Posterior vena cava (tissue), 2 donors: ENCODE measurements around the gene ANKMY1. TPM values are rescaled to one million over a fixed set of nuclear protein-coding genes. Genes with fewer than 3 reads are reported as not detected.

Source experiments
- DNase-seq: peaks from one replicate; pipeline ENCODE4 v3.0.0-alpha.2; 2020; ENCODE audit warnings: low spot score
- intact Hi-C, 2 donors: fragments of 100-400 bp; cut with DNase I; formaldehyde crosslinking; loops; one replicate each; pipeline versions ENCODE4 v1.14.1 to v1.14.2; 2022 to 2023
- total RNA-seq, 2 donors: library from RNA; stranded (reverse); fragmentation: NEBNext Ultra II Directional; extraction: Animal tissue kit (Norgen Biotek cat#: 25700); gene quantifications; one replicate each; pipeline ENCODE4 v1.2.1, GENCODE V29; 2021
- donor health status: DM: yes; HTN: yes; CAD: no.
- donor health status: DM: yes; HTN: yes; CAD: no.

Gene ANKMY1
- total RNA-seq, 2 donors from 2014 or later, result 7.1 to 12.9 TPM

DNA sequence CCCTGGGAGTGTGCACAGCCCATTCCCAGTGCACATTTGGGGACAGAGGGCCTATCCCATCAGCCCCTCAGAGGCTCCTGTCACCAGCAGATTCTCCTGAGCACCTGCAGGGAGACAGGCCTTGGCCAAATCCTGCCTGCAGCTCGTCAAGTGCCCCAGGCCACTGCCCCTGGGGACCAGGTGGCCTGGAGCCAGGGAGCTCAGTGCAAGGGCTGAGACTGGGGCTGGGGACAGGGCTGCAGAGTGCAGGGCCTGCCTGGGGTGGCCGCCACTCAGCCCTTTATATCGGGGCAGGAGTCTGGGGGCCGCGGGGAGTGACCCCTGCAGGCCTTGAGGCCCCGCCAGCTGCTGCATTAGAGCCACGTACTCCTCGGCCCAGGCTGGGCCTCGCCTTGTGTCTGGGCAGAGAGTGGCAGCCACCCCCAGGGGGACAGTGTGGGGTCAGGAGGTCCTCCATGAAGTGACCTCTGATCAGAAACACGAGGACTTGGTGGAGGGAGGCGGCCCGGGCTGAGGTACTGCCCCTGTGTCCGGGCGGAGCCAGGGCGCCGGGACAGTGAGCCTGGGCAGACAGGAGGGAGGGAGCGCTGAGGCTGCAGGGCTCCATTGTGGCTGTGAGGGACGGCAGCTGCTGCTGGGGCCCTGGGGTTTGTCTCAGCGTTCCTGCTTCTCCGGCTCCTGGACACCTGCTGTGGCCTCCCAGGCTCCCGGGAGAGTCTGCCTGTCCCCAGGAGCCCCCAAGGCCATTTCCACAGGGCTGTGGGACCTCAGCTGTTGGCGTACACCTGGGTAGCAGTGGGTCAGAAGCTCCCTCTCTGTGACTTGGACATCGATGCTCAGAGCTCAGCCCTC is 98.2 kb downstream of the ANKMY1 start:
- peak; percentile 81 for DNase-seq
- intact Hi-C loops, result no loop called here

- intact Hi-C loops, result no loop called here
- peak; percentile 80 for DNase-seq
Observed at GRCh38 chr2:240458900-240459391, 98.8 kb downstream of the ANKMY1 start.

- peak; percentile 51 for DNase-seq
- intact Hi-C loops, result no loop called here
Observed at GRCh38 chr2:240458044-240458899, 99.5 kb downstream of the ANKMY1 start.

GRCh38 chr2:240457223-240458043 is 100.4 kb downstream of the ANKMY1 start:
- peak; percentile 74 for DNase-seq

GRCh38 chr2:240456447-240457222 is 101.2 kb downstream of the ANKMY1 start:
- peak; percentile 76 for DNase-seq
- intact Hi-C loops, result no loop called here

More at GRCh38 chr2:240457223-240458043, 100.4 kb downstream of the ANKMY1 start:
- intact Hi-C loops, result no loop called here

GRCh38 chr2:240455647-240456446 is 101.9 kb downstream of the ANKMY1 start:
- intact Hi-C loops, result no loop called here
- DNase-seq, result no peak

GRCh38 chr2:240455272-240455646 is 102.5 kb downstream of the ANKMY1 start:
- DNase-seq, result peak; percentile 64
- intact Hi-C loops, result no loop called here

DNA sequence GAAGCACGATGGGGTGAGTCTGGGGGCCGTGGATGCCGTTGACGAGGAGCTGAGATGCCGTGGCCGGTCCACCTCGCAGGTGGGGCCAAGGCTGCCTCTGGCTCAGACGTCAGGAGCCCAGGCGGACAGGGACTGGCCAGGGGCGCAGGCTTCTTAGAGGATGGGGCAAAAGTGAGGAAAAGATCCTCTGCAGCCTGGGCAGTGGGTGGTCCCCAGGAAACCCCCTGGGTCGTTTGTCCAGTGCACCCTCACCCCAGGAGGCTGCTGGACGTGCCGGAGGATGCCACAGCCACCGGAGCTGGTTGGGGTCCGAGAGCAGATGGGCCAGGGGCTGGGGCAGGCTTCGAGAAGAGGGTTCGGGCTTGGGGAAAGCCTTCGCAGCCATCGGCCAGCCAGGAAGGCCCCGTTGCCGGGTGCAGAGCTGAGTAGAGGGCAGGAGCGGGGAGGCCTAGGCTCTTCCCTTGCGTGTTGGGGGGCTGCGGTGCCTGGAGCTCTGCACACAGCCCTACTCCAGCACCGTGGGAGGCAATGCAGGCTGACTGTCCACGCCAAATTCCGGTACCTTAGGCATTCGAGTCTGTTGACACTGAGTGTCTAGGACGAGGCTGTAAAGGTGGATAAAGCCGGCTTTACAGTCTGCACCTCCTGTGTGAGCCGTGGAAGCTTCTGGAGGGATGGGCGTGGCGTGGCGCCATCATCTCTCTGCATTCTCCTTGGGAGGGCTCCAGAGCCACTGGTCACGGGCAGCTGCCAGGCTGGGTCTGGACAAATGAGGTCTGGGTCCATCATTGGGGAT is 103.5 kb downstream of the ANKMY1 start:
- DNase-seq, result no peak

GRCh38 chr2:240453461-240454105 is 104.2 kb downstream of the ANKMY1 start:
- intact Hi-C loops, result no loop called here
- peak; percentile 78 for DNase-seq

More for the DNA sequence above, 103.5 kb downstream of the ANKMY1 start:
- intact Hi-C loops, result no loop called here

- intact Hi-C loops, result no loop called here
- peak; percentile 83 for DNase-seq
Observed at GRCh38 chr2:240452462-240453256, 105.1 kb downstream of the ANKMY1 start.

GRCh38 chr2:240451791-240452461 is 105.9 kb downstream of the ANKMY1 start:
- intact Hi-C loops, result no loop called here
- peak; percentile 78 for DNase-seq

DNA sequence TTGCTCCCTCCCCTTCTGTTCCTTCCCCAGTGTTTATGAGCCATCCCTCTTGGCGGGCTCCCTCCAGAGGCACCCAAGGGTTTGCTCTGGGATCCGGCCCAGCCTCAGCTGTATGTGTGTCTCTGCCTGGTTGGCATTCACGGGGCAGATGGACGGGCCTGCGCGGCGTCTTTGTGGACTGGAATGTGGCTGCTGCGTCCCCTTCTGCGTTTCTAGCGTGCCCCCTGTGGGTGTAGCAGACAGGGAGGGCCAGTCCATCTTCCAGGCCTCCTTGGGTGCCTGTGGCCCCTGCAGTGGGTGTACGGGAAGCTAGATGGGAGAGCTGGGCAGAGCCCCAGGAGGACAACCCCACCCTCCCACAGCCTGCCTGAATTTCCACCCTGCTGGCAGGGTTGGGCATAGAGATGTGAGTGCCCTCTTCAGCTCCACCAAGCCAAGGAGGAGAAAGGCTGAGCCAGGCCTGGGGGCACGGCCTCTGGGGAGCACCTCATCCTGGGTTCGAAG is 106.6 kb downstream of the ANKMY1 start:
- intact Hi-C loops, result no loop called here
- DNase-seq, result peak; percentile 75

DNA sequence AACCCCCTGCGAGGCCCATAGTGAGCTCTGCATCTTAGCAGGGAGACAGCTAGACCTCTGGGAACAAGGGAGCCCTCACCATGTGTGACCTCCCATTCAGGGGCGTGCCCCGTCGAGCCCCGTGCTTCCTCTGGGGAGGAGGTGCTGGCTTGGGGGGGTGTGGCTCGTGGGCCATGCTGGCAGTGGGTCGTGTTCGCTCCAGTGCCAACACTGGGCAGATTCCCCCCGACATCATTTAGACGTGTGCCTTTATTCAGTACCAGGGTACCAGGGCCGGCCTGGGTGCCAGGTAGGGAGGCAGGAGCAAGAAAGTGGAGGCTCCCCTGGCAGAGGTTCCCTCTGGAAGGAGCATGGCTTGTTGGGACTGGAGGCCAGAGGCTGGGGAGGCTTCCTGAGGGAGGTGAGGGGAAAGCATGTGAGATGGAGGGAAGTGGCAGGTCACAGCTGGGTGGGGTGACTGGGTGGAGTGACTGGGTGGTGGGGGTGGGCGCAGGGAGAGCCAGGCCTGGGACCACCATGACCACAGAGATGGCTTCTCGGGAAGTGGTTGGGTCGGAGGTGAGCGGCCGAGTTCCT is 107.2 kb downstream of the ANKMY1 start:
- DNase-seq, result no peak
- intact Hi-C loops, result no loop called here

DNA sequence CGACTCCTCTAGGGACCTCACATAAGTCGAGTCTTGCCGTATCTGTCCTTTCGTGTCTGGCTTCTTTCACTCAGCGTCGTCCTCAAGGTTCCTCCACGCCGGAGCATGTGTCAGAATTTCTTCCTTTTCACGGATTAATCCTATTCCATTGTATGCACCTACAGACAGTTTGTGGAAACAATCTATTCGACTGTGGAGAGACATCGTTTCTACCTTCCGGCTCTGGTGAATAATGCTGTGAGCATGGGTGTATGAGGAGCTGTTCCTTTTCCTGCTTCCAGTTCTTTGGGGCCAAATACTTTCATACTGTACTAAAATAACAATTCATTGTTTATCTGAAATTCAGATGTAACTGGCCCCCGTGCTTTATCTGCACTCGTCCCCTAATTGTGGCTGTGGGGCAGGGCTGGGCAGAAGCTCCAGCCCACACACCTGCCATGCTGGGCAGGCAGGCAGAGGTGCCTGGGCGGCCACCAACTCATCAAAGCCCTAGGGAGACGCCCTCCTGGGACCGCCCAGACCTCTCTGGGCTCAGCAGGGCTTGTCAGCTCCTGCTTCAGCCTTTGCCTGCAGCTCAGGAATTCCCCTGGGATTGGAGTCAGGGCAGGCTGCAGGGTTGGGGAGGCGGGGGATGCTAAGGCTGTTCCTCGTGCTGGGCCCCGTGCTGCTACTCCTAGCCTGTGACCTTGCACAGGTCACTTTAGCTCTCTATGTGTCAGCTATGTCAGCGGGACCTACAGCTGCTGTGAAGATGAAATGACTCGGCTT is 107.8 kb downstream of the ANKMY1 start:
- no peak for DNase-seq
- intact Hi-C loops, result no loop called here
